ENCODE results near the gene ZFP36L2. TPM values are rescaled to one million over a fixed set of nuclear protein-coding genes. Genes with fewer than 3 reads are reported as not detected.

The ZFP36L2 gene
- total and polyA plus RNA-seq, 2 donors (not counting 3 experiments of a cell fraction or from before 2014, with no cell fraction given): 14.5 to 75.9 TPM

DNA sequence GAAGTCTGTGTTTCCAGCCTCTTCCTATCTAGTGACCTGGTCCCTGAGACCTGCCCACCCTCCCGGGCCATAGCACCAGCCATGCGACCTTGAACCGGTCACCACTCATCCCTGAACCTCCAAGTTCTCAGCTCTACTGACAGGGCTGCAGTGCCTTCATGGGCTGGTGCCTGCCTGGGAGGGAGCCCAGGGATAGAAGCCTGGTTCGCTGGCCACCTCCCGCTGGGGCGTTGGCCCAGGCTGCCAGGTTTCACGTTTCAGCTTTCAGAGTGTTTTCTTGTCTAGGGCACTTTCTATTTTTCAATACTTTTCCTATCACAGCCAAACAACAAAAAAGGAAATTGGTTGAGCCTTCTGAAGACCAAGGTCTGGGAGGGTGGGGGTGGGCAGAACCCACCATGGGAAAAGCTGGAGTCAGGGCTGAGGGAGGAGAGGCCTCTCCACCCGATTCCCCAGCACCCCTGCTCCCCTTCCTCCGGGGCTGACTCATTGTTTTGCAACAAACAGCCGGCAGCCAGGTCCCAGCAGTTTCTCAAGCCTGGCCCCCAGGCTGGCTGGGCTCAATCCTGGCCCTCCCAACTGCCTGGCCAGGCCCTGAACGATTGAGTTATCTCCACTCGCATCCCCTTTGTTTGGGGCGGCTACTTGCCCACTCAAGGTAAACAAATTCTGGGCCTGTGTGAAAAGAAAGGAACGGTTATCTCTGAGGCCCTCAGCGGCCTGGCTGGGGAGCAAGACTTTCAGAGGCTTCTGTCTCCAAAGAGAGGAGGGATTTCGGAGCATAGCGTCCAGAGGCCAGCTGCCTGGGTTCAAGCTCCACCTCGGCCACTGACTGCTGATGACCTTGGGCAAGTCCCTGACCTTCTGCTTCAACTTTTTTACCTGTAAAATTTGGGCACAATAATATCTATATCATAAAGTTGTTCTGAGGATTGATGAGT lies 47.5 kb downstream of the ZFP36L2 start:
- FAIRE-seq (peak; percentile 89), DNase-seq (ENCODE audit: low read depth, low spot score) (peak; percentile 97)
- POLR2A ChIA-PET: interaction anchor here (1.1 kb wide), 1 partner anchor 48 kb away, joined by 3 read pairs; the partner anchor contains the start of gene ZFP36L2

More for the DNA sequence above, 47.5 kb downstream of the ZFP36L2 start:
- Histone ChIP-seq H2AFZ (ENCODE audit: low read depth, low read length) (peak overlapping the region; percentile 81), H3K79me2 (ENCODE audit: control insufficient read depth, insufficient read depth, low read length) (no peaks in the 10 kb centered on the region), H4K20me1 (replicated peaks; ENCODE audit: control insufficient read depth, extremely low read depth, insufficient read depth, low read length) (no peaks in the 10 kb centered on the region), H3K4me2 (ENCODE audit: insufficient read depth, low read length) (peak overlapping the region; percentile 11), H3K36me3 (ENCODE audit: control insufficient read depth in 2 of 2, extremely low read depth in 1 of 2, insufficient read depth in 2 of 2, low read length in 2 of 2) (no peaks in the 10 kb centered on the region), H3K9me1 (replicated peaks; ENCODE audit: control insufficient read depth, extremely low read depth, insufficient read depth, low read length) (no peaks in the 10 kb centered on the region), H3K9ac (replicated peaks; ENCODE audit: extremely low read depth, insufficient read depth, low read length) (peak overlapping the region; percentile 76), H3K4me3 (replicated peaks in 1 of 3; ENCODE audit: insufficient read depth in 1 of 3, low read depth in 1 of 3, low read length in 3 of 3) (no peak overlapping the region), H3K4me1 (ENCODE audit: control insufficient read depth, extremely low read depth, insufficient read depth, low read length) (peaks cover 46% of the 10 kb centered on the region), H3K9me3 (replicated peaks; ENCODE audit: control insufficient read depth, insufficient read depth, low read length) (no peaks in the 10 kb centered on the region), H3K27me3 (ENCODE audit: control insufficient read depth in 2 of 2, insufficient read depth in 2 of 2, low read length in 2 of 2) (no peaks in the 10 kb centered on the region), H3K27ac (ENCODE audit: insufficient read depth, low read depth, low read length) (peak overlapping the region; percentile 92)
- CTCF ChIA-PET: interaction anchor here (2.6 kb wide), 1 partner anchor 9 kb away, joined by 17 read pairs; no protein-coding TSS in a partner anchor
- dilution Hi-C loops (cut with MboI; ENCODE audit: extremely low pct_ligation_motif_present, low sequenced_read_pairs): loop anchor here (10.0 kb wide), 1 partner anchor 46 kb away; the partner anchor contains the start of gene ZFP36L2
- intact Hi-C loops (cut with micrococcal nuclease): no loop called here
- TF ChIP-seq MAX (IDR thresholded peaks at IDR 0.05; ENCODE audit: insufficient read depth, insufficient read length) (no peak), FOS (IDR thresholded peaks at IDR 0.05; ENCODE audit: borderline replicate concordance, insufficient read depth, low read length) (peak; percentile 84), JUN (IDR thresholded peaks at IDR 0.05; ENCODE audit: borderline replicate concordance, insufficient read depth, insufficient read length, low read depth) (peak; percentile 62), POLR2AphosphoS5 (IDR thresholded peaks at IDR 0.05; ENCODE audit: insufficient read depth, low read depth, low read length) (peak; percentile 35)
- TF ChIP-seq, protein P1, sequence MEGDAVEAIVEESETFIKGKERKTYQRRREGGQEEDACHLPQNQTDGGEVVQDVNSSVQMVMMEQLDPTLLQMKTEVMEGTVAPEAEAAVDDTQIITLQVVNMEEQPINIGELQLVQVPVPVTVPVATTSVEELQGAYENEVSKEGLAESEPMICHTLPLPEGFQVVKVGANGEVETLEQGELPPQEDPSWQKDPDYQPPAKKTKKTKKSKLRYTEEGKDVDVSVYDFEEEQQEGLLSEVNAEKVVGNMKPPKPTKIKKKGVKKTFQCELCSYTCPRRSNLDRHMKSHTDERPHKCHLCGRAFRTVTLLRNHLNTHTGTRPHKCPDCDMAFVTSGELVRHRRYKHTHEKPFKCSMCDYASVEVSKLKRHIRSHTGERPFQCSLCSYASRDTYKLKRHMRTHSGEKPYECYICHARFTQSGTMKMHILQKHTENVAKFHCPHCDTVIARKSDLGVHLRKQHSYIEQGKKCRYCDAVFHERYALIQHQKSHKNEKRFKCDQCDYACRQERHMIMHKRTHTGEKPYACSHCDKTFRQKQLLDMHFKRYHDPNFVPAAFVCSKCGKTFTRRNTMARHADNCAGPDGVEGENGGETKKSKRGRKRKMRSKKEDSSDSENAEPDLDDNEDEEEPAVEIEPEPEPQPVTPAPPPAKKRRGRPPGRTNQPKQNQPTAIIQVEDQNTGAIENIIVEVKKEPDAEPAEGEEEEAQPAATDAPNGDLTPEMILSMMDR (IDR thresholded peaks at IDR 0.05; ENCODE audit: extremely low read depth in 1 of 2, insufficient read depth in 1 of 2, low read depth in 1 of 2, low read length in 2 of 2): no peak
- BruUV-seq (replicated peaks): TSS peak; percentile 86
